GM23338 (cell line): ENCODE measurements around the gene SLC9A2. TPM values are rescaled to one million over a fixed set of nuclear protein-coding genes. Genes with fewer than 3 reads are reported as not detected.

Experiments
- ATAC-seq: fragments of 200-7000 bp; cut with Tn5 transposase; 3 replicates; pipeline ENCODE4 v1.9.1; 2020
- DNase-seq: peaks from one replicate; pipeline ENCODE4 v3.0.0-alpha.2; 2015; ENCODE audit warnings: low spot score
- H2AFZ ChIP-seq: fragments of 200-600 bp; sonication (generic); 2 replicates; pipeline ENCODE4 v1.8.0; 2016; ENCODE audit warnings: antibody characterized with exemption, mild to moderate bottlenecking, moderate library complexity
- H3F3A ChIP-seq: fragments of 200-600 bp; sonication (generic); replicated peaks from 2 replicates; pipeline ENCODE4 v1.8.0; 2017; ENCODE audit warnings: antibody characterized with exemption, mixed run types, low read depth
- H3K27ac ChIP-seq: fragments of 200-600 bp; sonication (generic); 2 replicates; pipeline ENCODE4 v1.6.1; 2016; ENCODE audit warnings: low read depth
- H3K27me3 ChIP-seq: fragments of 200-600 bp; sonication (generic); 2 replicates; pipeline ENCODE4 v1.8.0; 2016; ENCODE audit warnings: mild to moderate bottlenecking, mixed run types, moderate library complexity; ENCODE audit not compliant: insufficient read depth
- H3K36me3 ChIP-seq: fragments of 200-600 bp; sonication (generic); 2 replicates; pipeline ENCODE4 v1.8.0; 2016; ENCODE audit warnings: mild to moderate bottlenecking; ENCODE audit not compliant: insufficient read depth
- H3K4me1 ChIP-seq: fragments of 200-600 bp; sonication (generic); 2 replicates; pipeline ENCODE4 v1.8.0; 2016; ENCODE audit warnings: mild to moderate bottlenecking, moderate library complexity; ENCODE audit not compliant: insufficient read depth
- H3K4me2 ChIP-seq: fragments of 200-600 bp; sonication (generic); 2 replicates; pipeline ENCODE4 v1.7.1; 2017; ENCODE audit warnings: mixed run types
- H3K4me3 ChIP-seq: fragments of 200-600 bp; sonication (generic); 2 replicates; pipeline ENCODE4 v1.6.1; 2016; ENCODE audit warnings: mixed run types
- H3K79me2 ChIP-seq: fragments of 200-600 bp; sonication (generic); replicated peaks from 2 replicates; pipeline ENCODE4 v1.8.0; 2017; ENCODE audit warnings: mild to moderate bottlenecking; ENCODE audit not compliant: insufficient read depth
- H3K9me2 ChIP-seq: fragments of 200-600 bp; sonication (generic); 2 replicates; pipeline ENCODE4 v1.8.0; 2017; ENCODE audit not compliant: insufficient read depth
- H4K20me1 ChIP-seq: fragments of 200-600 bp; sonication (generic); replicated peaks from 2 replicates; pipeline ENCODE4 v1.8.0; 2017; ENCODE audit warnings: mild to moderate bottlenecking; ENCODE audit not compliant: insufficient read depth
- H3K27ac Mint-ChIP-seq: 2 replicates; pipeline ENCODE4 v1.8.0; 2020; ENCODE audit warnings: inconsistent platforms, mild to moderate bottlenecking, moderate library complexity, mixed read lengths
- H3K27me3 Mint-ChIP-seq: 3 replicates; pipeline ENCODE4 v1.8.0; 2022; ENCODE audit warnings: low read depth, mild to moderate bottlenecking, moderate library complexity, mixed read lengths, inconsistent platforms; ENCODE audit not compliant: insufficient read depth, poor library complexity
- H3K36me3 Mint-ChIP-seq: 3 replicates; pipeline ENCODE4 v1.8.0; 2021; ENCODE audit warnings: low read depth, mild to moderate bottlenecking, inconsistent platforms, moderate library complexity, mixed read lengths
- H3K4me1 Mint-ChIP-seq: 3 replicates; pipeline ENCODE4 v1.8.0; 2020; ENCODE audit warnings: mild to moderate bottlenecking, inconsistent platforms, mixed read lengths
- H3K4me3 Mint-ChIP-seq: 3 replicates; pipeline ENCODE4 v1.8.0; 2021; ENCODE audit warnings: moderate library complexity, mild to moderate bottlenecking, inconsistent platforms, mixed read lengths
- H3K9me3 Mint-ChIP-seq: 3 replicates; pipeline ENCODE4 v1.8.0; 2020; ENCODE audit warnings: moderate library complexity, mild to moderate bottlenecking, inconsistent platforms, mixed read lengths
- CREB1 ChIP-seq: fragments of 250-450 bp; sonication (Bioruptor Pico); IDR thresholded peaks from 2 replicates; pipeline ENCODE4 v1.5.0; 2020; ENCODE audit warnings: low read depth, mild to moderate bottlenecking, moderate library complexity
- EZH2phosphoT487 ChIP-seq: fragments of 200-600 bp; sonication (generic); IDR thresholded peaks from one replicate; pipeline ENCODE4 v1.8.1; 2018; ENCODE audit warnings: antibody characterized with exemption; ENCODE audit not compliant: unreplicated experiment
- JUNB ChIP-seq: IDR thresholded peaks from one replicate; pipeline ENCODE4 v1.6.1; 2016; ENCODE audit warnings: antibody characterized with exemption; ENCODE audit not compliant: unreplicated experiment
- POLR2AphosphoS5 ChIP-seq: IDR thresholded peaks from 2 replicates; pipeline ENCODE4 v1.6.1; 2016; ENCODE audit warnings: antibody characterized with exemption, low read depth
- STAT1 ChIP-seq: IDR thresholded peaks from one replicate; pipeline ENCODE4 v1.6.1; 2016; ENCODE audit warnings: antibody characterized with exemption; ENCODE audit not compliant: unreplicated experiment
- ZNF114 ChIP-seq: fragments of 250-450 bp; sonication (Bioruptor Pico); IDR thresholded peaks from 2 replicates; pipeline ENCODE4 v1.5.0; 2020; ENCODE audit warnings: mild to moderate bottlenecking, moderate library complexity
- ZNF331 ChIP-seq: fragments of 250-450 bp; sonication (Bioruptor Pico); IDR thresholded peaks from 2 replicates; pipeline ENCODE4 v1.5.0; 2020; ENCODE audit warnings: low read depth, mild to moderate bottlenecking, moderate library complexity
- polyA plus RNA-seq: library from polyadenylated mRNA; unstranded; fragments of >200 nt; fragmentation: Nextera tagmentation; extraction: Ambion mirVana; gene quantifications from 2 replicates; pipeline ENCODE4 v1.2.1, GENCODE V29; 2016
- total RNA-seq: library from RNA; depleted of rRNA; stranded (reverse); fragments of >200 nt; shearing (Covaris generic); gene quantifications from 2 replicates; pipeline ENCODE4 v1.2.3, GENCODE V29; 2014
- TF ChIP-seq, protein P1 (sequence below), 2 experiments: fragments of 200-600 bp in 1 of 2; sonication (generic) in 1 of 2; conservative IDR thresholded peaks; 2 replicates each; pipeline versions ENCODE4 v1.5.1 to v1.6.1; 2016 to 2017; ENCODE audit warnings: antibody characterized with exemption in 2 of 2, low read depth in 2 of 2, mild to moderate bottlenecking in 2 of 2, moderate library complexity in 1 of 2
- TF ChIP-seq, protein P2 (sequence below): IDR thresholded peaks from 2 replicates; pipeline ENCODE4 v1.6.1; 2016; ENCODE audit warnings: antibody characterized with exemption
- TF ChIP-seq, protein P3 (sequence below): fragments of 250-450 bp; sonication (Bioruptor Pico); IDR thresholded peaks from 2 replicates; pipeline ENCODE4 v1.5.0; 2020; ENCODE audit warnings: mild to moderate bottlenecking, moderate library complexity

SLC9A2 gene
- total and polyA plus RNA-seq, 2 experiments from 2014 or later = 0.03 to 0.24 TPM

DNA sequence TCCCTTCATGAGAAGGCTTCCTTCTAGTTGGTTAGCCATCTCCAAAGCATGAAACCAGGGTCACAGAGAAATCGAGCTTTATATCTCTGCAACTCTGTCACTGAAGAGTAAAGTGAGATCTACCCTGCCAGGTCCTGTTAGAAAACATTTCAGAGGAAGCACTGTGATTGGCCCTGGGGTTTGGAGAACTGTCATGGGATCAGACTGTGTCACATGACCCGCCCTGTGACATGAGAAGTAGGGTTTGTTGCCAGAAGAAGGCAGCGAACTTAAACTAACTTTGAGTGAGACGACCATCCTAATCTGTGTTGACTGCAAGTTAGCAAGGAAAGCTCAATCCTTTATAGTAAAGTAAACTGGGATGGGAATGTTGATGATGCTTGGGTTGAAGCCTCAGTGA, 55.5 kb downstream of the SLC9A2 start:
- Histone ChIP-seq H4K20me1 (no peaks in the 10 kb centered on the region), H3K27ac (no peak overlapping the region), H3K9me2 (no peaks in the 10 kb centered on the region), H3K4me2 (no peak overlapping the region), H3K36me3 (no peaks in the 10 kb centered on the region), H2AFZ (peak overlapping the region; percentile 59), H3K27me3 (no peaks in the 10 kb centered on the region), H3K79me2 (no peaks in the 10 kb centered on the region), H3K4me3 (no peak overlapping the region), H3F3A (no peaks in the 10 kb centered on the region), H3K4me1 (no peaks in the 10 kb centered on the region)
- ATAC-seq (no peak), DNase-seq (no peak)
- no peaks in the 10 kb centered on the region for H3K27me3 Mint-ChIP-seq
- H3K4me1 Mint-ChIP-seq = no peaks in the 10 kb centered on the region
- no peak overlapping the region for H3K4me3 Mint-ChIP-seq
- H3K9me3 Mint-ChIP-seq = no peaks in the 10 kb centered on the region
- TF ChIP-seq ZNF114 (CRISPR knock-in tag) (no peak), EZH2phosphoT487 (no peak), POLR2AphosphoS5 (no peak), JUNB (no peak), STAT1 (no peak), ZNF331 (CRISPR knock-in tag) (no peak), CREB1 (CRISPR knock-in tag) (no peak)
- TF ChIP-seq, protein P1, sequence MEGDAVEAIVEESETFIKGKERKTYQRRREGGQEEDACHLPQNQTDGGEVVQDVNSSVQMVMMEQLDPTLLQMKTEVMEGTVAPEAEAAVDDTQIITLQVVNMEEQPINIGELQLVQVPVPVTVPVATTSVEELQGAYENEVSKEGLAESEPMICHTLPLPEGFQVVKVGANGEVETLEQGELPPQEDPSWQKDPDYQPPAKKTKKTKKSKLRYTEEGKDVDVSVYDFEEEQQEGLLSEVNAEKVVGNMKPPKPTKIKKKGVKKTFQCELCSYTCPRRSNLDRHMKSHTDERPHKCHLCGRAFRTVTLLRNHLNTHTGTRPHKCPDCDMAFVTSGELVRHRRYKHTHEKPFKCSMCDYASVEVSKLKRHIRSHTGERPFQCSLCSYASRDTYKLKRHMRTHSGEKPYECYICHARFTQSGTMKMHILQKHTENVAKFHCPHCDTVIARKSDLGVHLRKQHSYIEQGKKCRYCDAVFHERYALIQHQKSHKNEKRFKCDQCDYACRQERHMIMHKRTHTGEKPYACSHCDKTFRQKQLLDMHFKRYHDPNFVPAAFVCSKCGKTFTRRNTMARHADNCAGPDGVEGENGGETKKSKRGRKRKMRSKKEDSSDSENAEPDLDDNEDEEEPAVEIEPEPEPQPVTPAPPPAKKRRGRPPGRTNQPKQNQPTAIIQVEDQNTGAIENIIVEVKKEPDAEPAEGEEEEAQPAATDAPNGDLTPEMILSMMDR (conservative IDR thresholded peaks at IDR 0.05; ENCODE audit: low read depth in 2 of 2) = no peak
- TF ChIP-seq, protein P2, sequence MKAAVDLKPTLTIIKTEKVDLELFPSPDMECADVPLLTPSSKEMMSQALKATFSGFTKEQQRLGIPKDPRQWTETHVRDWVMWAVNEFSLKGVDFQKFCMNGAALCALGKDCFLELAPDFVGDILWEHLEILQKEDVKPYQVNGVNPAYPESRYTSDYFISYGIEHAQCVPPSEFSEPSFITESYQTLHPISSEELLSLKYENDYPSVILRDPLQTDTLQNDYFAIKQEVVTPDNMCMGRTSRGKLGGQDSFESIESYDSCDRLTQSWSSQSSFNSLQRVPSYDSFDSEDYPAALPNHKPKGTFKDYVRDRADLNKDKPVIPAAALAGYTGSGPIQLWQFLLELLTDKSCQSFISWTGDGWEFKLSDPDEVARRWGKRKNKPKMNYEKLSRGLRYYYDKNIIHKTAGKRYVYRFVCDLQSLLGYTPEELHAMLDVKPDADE = no peak
- TF ChIP-seq, protein P3, sequence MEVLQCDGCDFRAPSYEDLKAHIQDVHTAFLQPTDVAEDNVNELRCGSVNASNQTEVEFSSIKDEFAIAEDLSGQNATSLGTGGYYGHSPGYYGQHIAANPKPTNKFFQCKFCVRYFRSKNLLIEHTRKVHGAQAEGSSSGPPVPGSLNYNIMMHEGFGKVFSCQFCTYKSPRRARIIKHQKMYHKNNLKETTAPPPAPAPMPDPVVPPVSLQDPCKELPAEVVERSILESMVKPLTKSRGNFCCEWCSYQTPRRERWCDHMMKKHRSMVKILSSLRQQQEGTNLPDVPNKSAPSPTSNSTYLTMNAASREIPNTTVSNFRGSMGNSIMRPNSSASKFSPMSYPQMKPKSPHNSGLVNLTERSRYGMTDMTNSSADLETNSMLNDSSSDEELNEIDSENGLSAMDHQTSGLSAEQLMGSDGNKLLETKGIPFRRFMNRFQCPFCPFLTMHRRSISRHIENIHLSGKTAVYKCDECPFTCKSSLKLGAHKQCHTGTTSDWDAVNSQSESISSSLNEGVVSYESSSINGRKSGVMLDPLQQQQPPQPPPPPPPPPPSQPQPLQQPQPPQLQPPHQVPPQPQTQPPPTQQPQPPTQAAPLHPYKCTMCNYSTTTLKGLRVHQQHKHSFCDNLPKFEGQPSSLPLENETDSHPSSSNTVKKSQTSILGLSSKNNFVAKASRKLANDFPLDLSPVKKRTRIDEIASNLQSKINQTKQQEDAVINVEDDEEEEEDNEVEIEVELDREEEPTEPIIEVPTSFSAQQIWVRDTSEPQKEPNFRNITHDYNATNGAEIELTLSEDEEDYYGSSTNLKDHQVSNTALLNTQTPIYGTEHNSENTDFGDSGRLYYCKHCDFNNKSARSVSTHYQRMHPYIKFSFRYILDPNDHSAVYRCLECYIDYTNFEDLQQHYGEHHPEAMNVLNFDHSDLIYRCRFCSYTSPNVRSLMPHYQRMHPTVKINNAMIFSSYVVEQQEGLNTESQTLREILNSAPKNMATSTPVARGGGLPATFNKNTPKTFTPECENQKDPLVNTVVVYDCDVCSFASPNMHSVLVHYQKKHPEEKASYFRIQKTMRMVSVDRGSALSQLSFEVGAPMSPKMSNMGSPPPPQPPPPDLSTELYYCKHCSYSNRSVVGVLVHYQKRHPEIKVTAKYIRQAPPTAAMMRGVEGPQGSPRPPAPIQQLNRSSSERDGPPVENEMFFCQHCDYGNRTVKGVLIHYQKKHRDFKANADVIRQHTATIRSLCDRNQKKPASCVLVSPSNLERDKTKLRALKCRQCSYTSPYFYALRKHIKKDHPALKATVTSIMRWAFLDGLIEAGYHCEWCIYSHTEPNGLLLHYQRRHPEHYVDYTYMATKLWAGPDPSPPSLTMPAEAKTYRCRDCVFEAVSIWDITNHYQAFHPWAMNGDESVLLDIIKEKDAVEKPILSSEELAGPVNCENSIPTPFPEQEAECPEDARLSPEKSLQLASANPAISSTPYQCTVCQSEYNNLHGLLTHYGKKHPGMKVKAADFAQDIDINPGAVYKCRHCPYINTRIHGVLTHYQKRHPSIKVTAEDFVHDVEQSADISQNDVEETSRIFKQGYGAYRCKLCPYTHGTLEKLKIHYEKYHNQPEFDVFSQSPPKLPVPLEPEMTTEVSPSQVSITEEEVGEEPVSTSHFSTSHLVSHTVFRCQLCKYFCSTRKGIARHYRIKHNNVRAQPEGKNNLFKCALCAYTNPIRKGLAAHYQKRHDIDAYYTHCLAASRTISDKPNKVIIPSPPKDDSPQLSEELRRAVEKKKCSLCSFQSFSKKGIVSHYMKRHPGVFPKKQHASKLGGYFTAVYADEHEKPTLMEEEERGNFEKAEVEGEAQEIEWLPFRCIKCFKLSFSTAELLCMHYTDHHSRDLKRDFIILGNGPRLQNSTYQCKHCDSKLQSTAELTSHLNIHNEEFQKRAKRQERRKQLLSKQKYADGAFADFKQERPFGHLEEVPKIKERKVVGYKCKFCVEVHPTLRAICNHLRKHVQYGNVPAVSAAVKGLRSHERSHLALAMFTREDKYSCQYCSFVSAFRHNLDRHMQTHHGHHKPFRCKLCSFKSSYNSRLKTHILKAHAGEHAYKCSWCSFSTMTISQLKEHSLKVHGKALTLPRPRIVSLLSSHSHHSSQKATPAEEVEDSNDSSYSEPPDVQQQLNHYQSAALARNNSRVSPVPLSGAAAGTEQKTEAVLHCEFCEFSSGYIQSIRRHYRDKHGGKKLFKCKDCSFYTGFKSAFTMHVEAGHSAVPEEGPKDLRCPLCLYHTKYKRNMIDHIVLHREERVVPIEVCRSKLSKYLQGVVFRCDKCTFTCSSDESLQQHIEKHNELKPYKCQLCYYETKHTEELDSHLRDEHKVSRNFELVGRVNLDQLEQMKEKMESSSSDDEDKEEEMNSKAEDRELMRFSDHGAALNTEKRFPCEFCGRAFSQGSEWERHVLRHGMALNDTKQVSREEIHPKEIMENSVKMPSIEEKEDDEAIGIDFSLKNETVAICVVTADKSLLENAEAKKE (CRISPR knock-in tag) = no peak
- no peaks in the 10 kb centered on the region for H3K36me3 Mint-ChIP-seq
- no peak overlapping the region for H3K27ac Mint-ChIP-seq
